B cell (primary cell): ENCODE data around the gene AP1S2. TPM values are rescaled to one million over a fixed set of nuclear protein-coding genes. Genes with fewer than 3 reads are reported as not detected.

ENCODE experiments used
- ATAC-seq: fragments of 200-7000 bp; cut with Tn5 transposase; one replicate; pipeline ENCODE4 v1.10.0; 2021; ENCODE audit warnings: low read depth, mild to moderate bottlenecking, moderate number of reproducible peaks, moderate library complexity
- CTCF ChIA-PET: fragments of 350-600 bp; sonication (Branson Sonifier 250); formaldehyde crosslinking; loops from one replicate; lab custom pipeline; 2021; ENCODE audit warnings: antibody characterized with exemption, inconsistent platforms; lab: Charles Lee
- POLR2A ChIA-PET: fragments of 350-600 bp; sonication (Branson Sonifier 250); formaldehyde crosslinking; loops from one replicate; lab custom pipeline; 2021; ENCODE audit warnings: antibody characterized with exemption; lab: Charles Lee
- DNase-seq: peaks from one replicate; pipeline ENCODE4 v3.0.0; 2013
- H2AFZ ChIP-seq: 2 replicates; pipeline ENCODE4 v1.6.1; 2012; ENCODE audit warnings: mild to moderate bottlenecking, low read depth, low read length; ENCODE audit not compliant: insufficient read depth, poor library complexity, severe bottlenecking
- H3K27ac ChIP-seq, 2 donors: 1 replicate in 1 of 2; 2 replicates in 1 of 2; pipeline ENCODE4 v1.5.1; 2012 to 2013; ENCODE audit warnings: low read length in 2 of 2, mild to moderate bottlenecking in 2 of 2, moderate library complexity in 1 of 2
- H3K27me3 ChIP-seq, 4 experiments: fragments of 200-600 bp in 1 of 4; sonication (generic) in 1 of 4; replicated peaks in 1 of 4; 1 replicate in 2 of 4; 2 replicates in 2 of 4; pipeline versions ENCODE4 v1.6.1 to v1.7.0; 2013 to 2016; ENCODE audit warnings: low read length in 3 of 4, mild to moderate bottlenecking in 2 of 4, mixed read lengths in 1 of 4, moderate library complexity in 1 of 4; ENCODE audit not compliant: insufficient read depth in 4 of 4, control insufficient read depth in 3 of 4; ENCODE audit errors: control extremely low read depth in 1 of 4
- H3K36me3 ChIP-seq, 2 experiments: replicated peaks in 1 of 2; 1 replicate in 1 of 2; 2 replicates in 1 of 2; pipeline versions ENCODE4 v1.6.1 to v1.7.1; 2013; ENCODE audit warnings: low read length in 1 of 2; ENCODE audit not compliant: insufficient read depth in 2 of 2, control insufficient read depth in 1 of 2; ENCODE audit errors: control extremely low read depth in 1 of 2, extremely low read depth in 1 of 2
- H3K4me1 ChIP-seq, 2 donors: fragments of 200-600 bp in 1 of 2; sonication (generic) in 1 of 2; 1 replicate in 1 of 2; 2 replicates in 1 of 2; pipeline versions ENCODE4 v1.5.1 to v1.6.1; 2013 to 2017; ENCODE audit warnings: low read length in 2 of 2; ENCODE audit not compliant: control insufficient read depth in 2 of 2, insufficient read depth in 2 of 2
- H3K4me2 ChIP-seq: replicated peaks from 2 replicates; pipeline ENCODE3; 2012; ENCODE audit warnings: mild to moderate bottlenecking, low read depth, low read length; ENCODE audit not compliant: poor library complexity, severe bottlenecking
- H3K4me3 ChIP-seq, 5 experiments: fragments of 200-600 bp in 1 of 5; sonication (generic) in 1 of 5; 1 replicate in 3 of 5; 2 replicates in 2 of 5; pipeline versions ENCODE4 v1.5.1 to v1.7.0; 2011 to 2016; ENCODE audit warnings: low read length in 4 of 5, mild to moderate bottlenecking in 4 of 5, low read depth in 2 of 5, control low read depth in 1 of 5, moderate library complexity in 1 of 5; ENCODE audit not compliant: insufficient read depth in 1 of 5; ENCODE audit errors: control extremely low read depth in 1 of 5, extremely low read depth in 1 of 5
- H3K79me2 ChIP-seq: fragments of 200-600 bp; sonication (generic); one replicate; pipeline ENCODE4 v1.6.0; 2016; ENCODE audit warnings: low read length; ENCODE audit not compliant: control insufficient read depth, insufficient read depth
- H3K9ac ChIP-seq: fragments of 200-600 bp; sonication (generic); 2 replicates; pipeline ENCODE4 v1.6.1; 2017; ENCODE audit warnings: mild to moderate bottlenecking, low read length, moderate library complexity
- H3K9me3 ChIP-seq, 3 donors: one replicate each; pipeline versions ENCODE4 v1.6.1 to v1.7.1; 2013; ENCODE audit warnings: low read length in 2 of 3; ENCODE audit not compliant: control insufficient read depth in 2 of 3, insufficient read depth in 1 of 3; ENCODE audit errors: control extremely low read depth in 1 of 3
- H4K20me1 ChIP-seq: 2 replicates; pipeline ENCODE4 v1.6.0; 2012; ENCODE audit warnings: mild to moderate bottlenecking, low read length; ENCODE audit not compliant: insufficient read depth, control insufficient read depth, poor library complexity, severe bottlenecking
- H3K27ac Mint-ChIP-seq: one replicate; pipeline ENCODE4 v1.8.0; 2021; ENCODE audit warnings: mixed read lengths
- H3K27me3 Mint-ChIP-seq: one replicate; pipeline ENCODE4 v1.8.0; 2021; ENCODE audit warnings: mixed read lengths
- H3K4me1 Mint-ChIP-seq: one replicate; pipeline ENCODE4 v1.8.0; 2021; ENCODE audit warnings: mixed read lengths
- H3K4me3 Mint-ChIP-seq: one replicate; pipeline ENCODE4 v1.8.0; 2021; ENCODE audit warnings: mixed read lengths
- H3K9me3 Mint-ChIP-seq: one replicate; pipeline ENCODE4 v1.8.0; 2022; ENCODE audit warnings: mixed read lengths; ENCODE audit not compliant: insufficient read depth
- EZH2 ChIP-seq: IDR thresholded peaks from 2 replicates; pipeline ENCODE4 v1.6.1; 2012; ENCODE audit warnings: borderline replicate concordance, low read depth, mild to moderate bottlenecking, moderate library complexity, low read length; ENCODE audit not compliant: insufficient read depth, poor library complexity, severe bottlenecking
- WGBS: methylation state at CpG from one replicate; pipeline ENCODE4 v1.1.5; 2013; ENCODE audit warnings: missing lambda C conversion rate; ENCODE audit not compliant: insufficient coverage; 5-methylcytosine and 5-hydroxymethylcytosine counted together
- intact Hi-C: fragments of 100-400 bp; cut with micrococcal nuclease; formaldehyde crosslinking; loops from one replicate; pipeline ENCODE4 v1.10.0; 2022
- polyA plus RNA-seq: library from polyadenylated mRNA; depleted of rRNA; stranded (reverse); fragments of >200 nt; gene quantifications from 2 replicates; pipeline ENCODE4 v1.2.3, GENCODE V29; 2012
- total RNA-seq, 2 donors: library from RNA; stranded (reverse); fragments of 120-200 nt in 1 of 2; gene quantifications; 1 replicate in 1 of 2; 2 replicates in 1 of 2; pipeline versions ENCODE4 v1.2.3 to v1.2.4, GENCODE V29; 2013 to 2022
- TF ChIP-seq, protein P1 (sequence below): fragments of 200-600 bp; IDR thresholded peaks from one replicate; pipeline ENCODE4 v1.8.0; 2022; ENCODE audit warnings: antibody characterized with exemption, mild to moderate bottlenecking

Gene AP1S2
- total and polyA plus RNA-seq, 2 donors (not counting 1 experiment from before 2014, with no cell fraction given), result 23.9 to 37.8 TPM

DNA sequence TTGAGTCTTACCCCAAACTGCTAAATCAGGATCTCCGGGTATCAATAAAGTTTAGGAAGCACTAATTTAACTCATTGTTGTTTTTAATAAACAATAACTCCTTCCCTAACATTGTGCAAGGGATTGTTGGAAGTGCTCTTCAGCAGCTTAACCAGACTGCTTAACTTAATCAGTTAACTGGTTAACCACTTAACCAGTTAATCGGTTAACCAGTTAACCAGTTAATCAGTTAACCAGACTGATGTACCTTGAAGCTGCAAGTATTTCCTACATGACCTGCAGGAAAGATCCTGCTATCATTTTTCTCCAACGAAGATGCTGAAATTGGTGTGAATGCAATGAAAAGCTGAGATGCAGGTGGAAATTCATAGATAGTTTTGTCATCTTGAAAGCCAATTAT lies 40.1 kb upstream of the AP1S2 start:
- Mint-ChIP-seq H3K27me3 (no peaks in the 10 kb centered on the region), H3K4me1 (peaks cover 8% of the 10 kb centered on the region), H3K27ac (no peak overlapping the region), H3K4me3 (no peak overlapping the region), H3K9me3 (no peaks in the 10 kb centered on the region)
- H3K9me3 ChIP-seq, result no peaks in the 10 kb centered on the region
- DNase-seq (no peak), ATAC-seq (no peak)
- no peak overlapping the region for H3K4me2 ChIP-seq
- intact Hi-C loops, result no loop called here
- H4K20me1 ChIP-seq, result no peaks in the 10 kb centered on the region
- H3K4me3 ChIP-seq, result no peak overlapping the region
- H3K36me3 ChIP-seq, result no peaks in the 10 kb centered on the region
- no peaks in the 10 kb centered on the region for H3K79me2 ChIP-seq
- H2AFZ ChIP-seq, result no peak overlapping the region
- no peak overlapping the region for H3K27ac ChIP-seq
- no peak overlapping the region for H3K9ac ChIP-seq
- ChIA-PET CTCF (no interaction called here), POLR2A (no interaction called here)
- TF ChIP-seq, protein P1, sequence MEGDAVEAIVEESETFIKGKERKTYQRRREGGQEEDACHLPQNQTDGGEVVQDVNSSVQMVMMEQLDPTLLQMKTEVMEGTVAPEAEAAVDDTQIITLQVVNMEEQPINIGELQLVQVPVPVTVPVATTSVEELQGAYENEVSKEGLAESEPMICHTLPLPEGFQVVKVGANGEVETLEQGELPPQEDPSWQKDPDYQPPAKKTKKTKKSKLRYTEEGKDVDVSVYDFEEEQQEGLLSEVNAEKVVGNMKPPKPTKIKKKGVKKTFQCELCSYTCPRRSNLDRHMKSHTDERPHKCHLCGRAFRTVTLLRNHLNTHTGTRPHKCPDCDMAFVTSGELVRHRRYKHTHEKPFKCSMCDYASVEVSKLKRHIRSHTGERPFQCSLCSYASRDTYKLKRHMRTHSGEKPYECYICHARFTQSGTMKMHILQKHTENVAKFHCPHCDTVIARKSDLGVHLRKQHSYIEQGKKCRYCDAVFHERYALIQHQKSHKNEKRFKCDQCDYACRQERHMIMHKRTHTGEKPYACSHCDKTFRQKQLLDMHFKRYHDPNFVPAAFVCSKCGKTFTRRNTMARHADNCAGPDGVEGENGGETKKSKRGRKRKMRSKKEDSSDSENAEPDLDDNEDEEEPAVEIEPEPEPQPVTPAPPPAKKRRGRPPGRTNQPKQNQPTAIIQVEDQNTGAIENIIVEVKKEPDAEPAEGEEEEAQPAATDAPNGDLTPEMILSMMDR, result no peak
- no peak for TF ChIP-seq EZH2
- H3K27me3 ChIP-seq, result no peaks in the 10 kb centered on the region
- peaks cover 0 to 4% of the 10 kb centered on the region in 2 donors for H3K4me1 ChIP-seq
- WGBS, result no CpG with 5 or more reads among the region's 3 CpGs

DNA sequence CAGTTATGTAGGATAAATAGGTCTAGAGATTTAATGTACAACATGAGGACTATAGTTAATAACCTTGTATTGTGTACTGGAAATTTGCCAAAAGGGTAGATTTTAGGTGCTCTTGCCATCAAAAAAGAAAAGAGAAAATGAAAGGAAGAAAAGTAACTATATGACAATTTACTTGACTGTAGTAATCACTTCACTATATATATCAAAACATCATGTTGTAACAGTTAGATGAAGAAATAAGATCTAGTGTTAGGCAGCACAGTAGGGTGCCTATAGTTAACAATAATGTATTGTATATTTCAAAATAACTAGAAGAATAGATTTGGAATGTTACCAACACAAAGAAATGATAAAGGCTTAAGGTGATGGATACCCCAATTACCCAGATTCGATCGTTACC lies 35.9 kb upstream of the AP1S2 start:
- Histone ChIP-seq H3K4me2 (no peak overlapping the region), H2AFZ (no peak overlapping the region), H3K9ac (no peak overlapping the region), H3K79me2 (no peaks in the 10 kb centered on the region), H3K27ac (no peak overlapping the region), H3K27me3 (no peaks in the 10 kb centered on the region), H4K20me1 (no peaks in the 10 kb centered on the region), H3K4me1 (peaks cover 0 to 4% of the 10 kb centered on the region in 2 donors), H3K36me3 (no peaks in the 10 kb centered on the region), H3K9me3 (no peaks in the 10 kb centered on the region), H3K4me3 (no peak overlapping the region)
- intact Hi-C loops, result no loop called here
- TF ChIP-seq, protein P1, result no peak
- TF ChIP-seq EZH2, result no peak
- no peaks in the 10 kb centered on the region for H3K9me3 Mint-ChIP-seq
- no peaks in the 10 kb centered on the region for H3K27me3 Mint-ChIP-seq
- H3K4me3 Mint-ChIP-seq, result no peak overlapping the region
- no peak overlapping the region for H3K27ac Mint-ChIP-seq
- ChIA-PET POLR2A (no interaction called here), CTCF (no interaction called here)
- DNase-seq (no peak), ATAC-seq (no peak)
- peaks cover 8% of the 10 kb centered on the region for H3K4me1 Mint-ChIP-seq
- no CpG with 5 or more reads among the region's 2 CpGs for WGBS
